GM19023 (cell line): Measurements from ENCODE around the gene JAZF1.

Experiments
- ATAC-seq: cut with Tn5 transposase; IDR thresholded peaks from one replicate; pipeline ENCODE4 v1.9.1; 2021; ENCODE audit warnings: mild to moderate bottlenecking, moderate library complexity; ENCODE audit not compliant: unreplicated experiment

The JAZF1 gene

DNA sequence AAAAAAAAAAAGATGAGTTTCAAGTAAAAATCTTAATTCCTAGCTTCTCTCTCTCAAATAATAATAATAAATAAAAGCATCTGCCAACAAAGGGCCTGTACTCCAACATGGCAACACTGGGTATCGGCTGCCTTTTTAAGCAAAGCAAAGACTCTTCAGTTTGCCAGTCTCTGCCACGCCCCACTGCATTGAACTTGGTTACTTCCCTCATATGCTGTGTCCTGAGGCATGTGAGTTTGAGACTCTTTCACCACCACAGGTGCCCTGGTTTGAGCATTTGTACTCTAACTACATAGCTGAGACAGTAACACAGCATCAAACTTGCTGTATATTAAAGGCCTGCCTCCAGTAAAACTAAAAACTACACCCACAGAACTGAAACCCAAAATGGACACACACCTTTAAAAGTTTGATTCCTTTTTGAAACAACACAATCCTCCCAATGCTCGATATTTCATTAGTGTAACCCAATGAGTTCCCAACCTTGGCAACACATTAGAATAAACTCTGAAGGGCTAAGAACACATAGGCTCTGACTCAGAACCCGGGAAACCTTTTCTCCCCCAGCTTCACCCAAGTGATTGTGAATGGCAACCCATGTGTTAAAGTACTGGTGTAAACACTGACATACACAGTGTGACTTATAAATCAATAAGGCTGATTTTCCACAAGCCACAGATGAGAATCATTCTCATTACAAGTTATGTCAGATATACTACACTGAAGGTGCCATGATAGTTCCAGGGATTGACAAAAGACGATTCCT is 12.0 kb downstream of the JAZF1 start:
- no peak for ATAC-seq

DNA sequence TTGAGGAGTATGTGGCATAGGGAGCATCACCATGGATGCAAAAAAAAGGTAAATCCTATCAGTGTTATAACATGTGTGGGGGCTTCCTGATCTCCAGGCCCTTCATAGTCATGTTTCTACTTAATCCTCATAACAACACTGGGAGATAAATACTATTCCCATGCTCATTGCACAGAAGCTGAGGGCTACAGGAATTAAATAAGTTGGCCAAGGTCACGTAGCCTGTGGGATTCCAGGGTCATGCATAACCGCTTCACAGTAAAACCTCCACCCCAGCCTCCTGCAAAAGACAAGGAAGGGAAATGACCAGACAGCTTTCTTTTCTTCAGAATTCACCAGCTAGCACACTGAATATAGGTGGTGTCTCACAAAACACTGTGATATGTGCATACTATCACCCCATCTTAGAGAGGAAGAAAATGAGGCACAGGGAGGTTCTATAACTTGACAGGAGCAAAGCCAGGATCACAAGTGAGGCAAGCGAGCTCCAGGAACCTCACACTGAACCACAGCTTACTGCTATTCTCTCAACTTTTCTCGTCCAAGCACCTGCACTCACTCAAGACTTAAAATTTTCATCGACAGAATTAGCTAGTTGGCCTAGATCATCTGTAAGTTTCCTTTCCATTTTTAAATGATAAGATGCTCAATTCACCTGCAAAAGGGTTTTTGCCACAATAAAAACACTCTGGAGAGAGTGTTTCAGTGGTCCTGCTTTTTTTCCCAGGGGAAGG is 13.4 kb downstream of the JAZF1 start:
- ATAC-seq = no peak

DNA sequence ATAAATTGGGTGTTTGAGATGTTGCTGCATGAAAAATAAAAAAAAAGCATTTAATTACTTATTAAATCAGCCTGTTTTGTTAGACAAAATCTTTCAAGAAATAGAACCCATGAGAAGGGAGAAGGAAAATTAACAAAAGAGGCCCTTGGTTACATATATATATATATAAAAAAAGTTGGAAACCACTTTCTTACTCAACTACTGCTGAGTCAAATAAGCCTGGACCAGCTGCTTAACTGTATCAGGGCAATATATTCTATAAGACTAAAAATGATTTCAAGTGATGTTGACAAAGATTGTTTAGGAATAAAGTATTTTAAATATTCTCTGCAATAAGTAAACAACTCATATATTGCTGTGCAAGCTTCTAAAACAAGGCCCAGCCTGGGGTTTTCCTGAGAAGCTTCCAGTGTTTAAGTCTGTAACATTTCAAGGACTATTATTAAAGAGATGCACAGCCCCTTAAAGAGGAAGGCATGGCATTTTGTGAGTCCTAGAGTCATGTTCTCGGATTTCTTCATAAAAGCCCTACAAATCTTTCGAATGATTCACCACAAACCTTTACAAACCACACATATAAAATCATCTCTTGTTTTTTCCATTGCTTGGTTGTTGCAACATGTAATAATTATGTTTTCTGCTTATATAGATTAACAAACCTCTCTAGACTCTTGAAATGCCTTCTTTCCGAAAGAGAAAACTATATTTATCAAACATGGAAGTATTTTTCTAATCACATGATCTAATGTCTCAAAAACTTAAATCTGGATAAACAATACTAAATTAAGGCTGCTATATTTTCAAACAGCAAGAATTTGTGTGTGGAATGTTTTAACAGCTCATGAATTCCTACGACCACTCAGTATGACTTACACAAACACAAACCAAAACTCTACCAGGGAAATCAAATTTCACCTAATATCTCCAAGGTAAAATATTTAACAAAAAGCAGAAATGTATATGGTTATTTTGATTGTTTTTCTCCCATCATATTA is 14.3 kb downstream of the JAZF1 start:
- ATAC-seq = no peak

DNA sequence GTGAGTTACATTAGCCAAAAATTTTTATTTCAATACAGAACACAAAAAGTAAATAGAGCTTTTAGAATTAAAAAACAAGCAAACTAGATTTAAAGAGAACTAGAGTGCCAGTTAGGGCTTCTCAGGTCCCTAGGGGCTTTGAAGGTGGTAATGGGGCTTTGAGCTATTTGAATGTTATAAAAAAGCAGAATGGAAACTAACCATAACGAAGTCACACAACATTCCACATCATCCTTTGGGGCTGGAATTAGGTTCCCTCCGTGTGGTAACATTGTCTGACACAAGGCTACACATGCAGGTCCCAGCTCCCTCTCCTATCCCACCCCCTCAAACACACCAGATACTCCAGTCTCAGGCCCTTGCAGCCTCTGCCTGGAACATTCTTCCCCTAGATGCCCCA is 15.3 kb downstream of the JAZF1 start:
- no peak for ATAC-seq

DNA sequence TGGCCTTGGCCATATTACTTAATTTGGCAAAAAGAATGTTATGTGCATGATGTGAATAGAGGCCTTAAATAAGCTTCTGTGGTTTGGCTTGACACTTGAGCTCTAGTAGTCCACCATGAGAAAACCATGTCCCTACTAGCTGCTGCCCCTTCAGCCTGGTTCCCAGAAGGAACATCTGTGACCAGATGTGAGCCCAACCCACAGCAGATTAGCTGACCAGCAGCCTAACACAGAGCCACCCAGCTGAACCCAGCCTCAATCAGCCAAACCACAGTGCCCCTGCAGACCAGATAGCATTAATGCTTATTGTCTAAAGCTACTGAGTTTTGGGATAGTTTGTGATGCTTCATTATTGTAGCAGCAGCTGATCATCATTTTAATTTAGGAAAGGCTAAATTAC is 16.6 kb downstream of the JAZF1 start:
- ATAC-seq = no peak

DNA sequence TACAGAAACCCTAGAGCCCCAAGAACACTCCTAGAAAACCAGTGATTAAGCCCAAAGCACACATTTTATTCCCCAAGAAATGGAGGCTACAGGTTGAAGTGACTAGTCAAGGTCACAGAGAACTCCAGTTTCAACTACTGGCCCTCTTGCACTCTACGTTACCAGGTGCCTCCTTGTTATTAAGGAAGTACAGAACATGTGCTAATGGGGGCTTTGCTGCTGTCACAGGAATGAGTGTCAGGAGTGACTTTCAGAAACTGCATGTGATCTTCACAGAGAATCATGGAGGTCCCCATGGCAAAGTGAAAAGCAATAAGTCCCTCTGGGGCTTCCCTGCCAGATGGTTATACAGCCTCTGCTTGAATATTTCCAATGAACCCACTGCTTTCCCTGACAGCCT is 19.3 kb downstream of the JAZF1 start:
- ATAC-seq = no peak

DNA sequence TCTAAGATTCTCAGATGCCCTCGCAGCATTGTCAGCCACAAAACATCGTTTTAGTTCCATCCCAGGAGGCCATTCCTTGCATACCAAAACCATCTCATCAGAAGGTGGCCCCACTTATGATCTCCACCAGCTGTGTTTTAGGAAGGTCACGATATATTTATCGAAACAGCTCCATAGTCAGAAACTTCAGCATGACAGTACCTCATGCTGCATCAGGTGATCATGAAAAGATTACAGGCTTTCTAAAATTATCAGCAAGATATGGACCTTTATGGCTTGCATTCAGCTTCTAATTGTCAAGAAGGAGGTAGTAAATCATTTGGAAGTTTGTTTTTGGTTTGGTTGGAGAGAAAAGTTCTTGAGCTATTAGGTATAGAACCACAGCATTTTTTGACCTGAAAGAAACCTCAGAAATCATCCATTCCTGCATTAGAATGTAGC is 20.0 kb downstream of the JAZF1 start:
- no peak for ATAC-seq

DNA sequence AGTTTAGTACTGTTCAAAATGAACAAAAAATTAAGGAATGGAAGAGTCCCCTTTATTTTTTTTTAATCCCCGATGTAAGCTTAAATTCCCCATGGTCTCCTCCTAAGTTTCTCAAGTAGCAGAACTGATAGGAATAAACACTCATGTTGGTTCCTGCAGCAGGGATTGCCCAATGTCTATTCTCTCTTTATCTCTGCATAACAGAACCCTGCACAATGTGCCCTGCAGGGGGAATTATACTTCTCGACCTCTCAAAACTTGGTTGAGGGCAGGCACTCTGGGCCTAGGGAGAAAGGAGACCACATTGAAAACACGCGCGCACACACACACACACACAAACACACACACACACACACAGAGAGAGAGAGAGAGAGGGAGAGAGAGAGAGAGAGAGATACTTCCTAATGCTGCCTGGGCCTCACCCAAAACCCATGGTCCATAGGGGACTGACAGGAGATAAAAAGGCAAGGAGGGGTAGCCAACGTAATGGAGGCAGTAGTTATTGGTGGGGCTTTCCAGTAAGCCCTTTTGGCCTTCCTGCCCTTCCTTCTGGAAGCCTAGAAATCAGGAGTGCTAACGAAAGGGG is 22.7 kb downstream of the JAZF1 start:
- no peak for ATAC-seq

DNA sequence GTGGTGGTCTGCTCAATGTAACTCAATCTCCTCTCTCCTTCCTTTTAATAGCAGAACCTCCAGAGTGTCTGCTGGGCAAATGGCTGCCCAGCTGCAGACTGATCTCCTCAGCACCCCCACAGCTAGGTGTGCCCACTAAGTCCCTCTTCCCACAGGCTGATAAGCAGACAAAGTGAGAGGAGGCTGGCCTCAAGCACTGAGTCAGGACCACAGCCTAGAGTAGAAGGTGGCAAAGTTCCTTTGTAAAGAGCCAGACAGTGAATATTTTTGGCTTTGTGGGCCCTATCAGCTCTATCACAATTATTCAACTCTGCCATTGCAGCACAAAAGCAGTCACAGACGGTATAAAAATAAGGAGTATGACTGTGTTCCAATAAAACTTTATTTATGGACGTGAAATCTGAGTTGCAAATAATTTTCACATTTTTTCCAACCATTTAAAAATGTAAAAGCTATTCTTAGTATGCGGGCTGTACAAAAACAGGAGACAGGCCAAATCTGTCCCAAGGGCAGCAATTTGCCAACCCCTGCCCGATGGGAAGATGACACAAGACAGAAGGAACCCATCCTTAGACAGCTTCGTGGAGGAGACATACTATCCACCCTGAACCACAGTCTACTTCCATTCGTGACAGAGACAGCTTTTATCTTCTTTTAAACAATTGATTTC is 23.4 kb downstream of the JAZF1 start:
- ATAC-seq = no peak

DNA sequence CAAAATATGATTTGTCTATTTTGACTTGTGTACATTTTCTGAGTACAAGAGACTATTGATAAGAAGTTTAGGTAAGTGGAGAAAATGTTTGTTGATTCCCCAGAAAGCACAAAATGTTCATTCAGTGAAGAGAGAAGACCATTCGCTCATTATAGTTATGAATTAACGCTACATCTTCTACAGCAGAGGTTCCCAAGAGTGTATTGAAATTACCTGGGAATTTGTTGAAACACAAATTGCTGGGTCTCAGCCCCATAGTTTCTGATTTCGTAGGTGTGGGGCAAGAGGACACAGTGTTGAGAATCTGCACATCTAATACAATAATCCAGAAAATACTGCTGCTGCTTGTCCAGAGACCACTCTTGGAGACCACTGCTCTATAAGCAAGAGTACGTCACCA is 24.2 kb downstream of the JAZF1 start:
- ATAC-seq = no peak

DNA sequence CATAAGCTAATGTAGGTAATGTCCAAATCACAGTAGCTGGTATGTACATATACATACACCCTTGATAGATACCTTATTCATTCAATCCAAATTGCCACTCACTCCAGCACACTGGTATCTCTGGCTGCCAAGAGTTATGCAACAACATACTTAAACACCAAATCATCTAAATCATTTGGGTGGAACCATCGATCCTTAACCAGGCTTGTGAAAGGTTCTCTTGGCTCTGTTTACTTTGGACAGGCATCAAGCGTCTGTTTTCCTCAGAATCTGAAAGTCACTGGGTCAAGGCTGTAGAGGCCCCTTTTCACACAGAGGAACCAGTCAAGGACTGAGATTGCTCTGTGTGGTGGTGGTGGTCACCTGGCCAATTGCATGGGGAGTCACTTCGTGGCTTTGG is 24.6 kb downstream of the JAZF1 start:
- no peak for ATAC-seq

DNA sequence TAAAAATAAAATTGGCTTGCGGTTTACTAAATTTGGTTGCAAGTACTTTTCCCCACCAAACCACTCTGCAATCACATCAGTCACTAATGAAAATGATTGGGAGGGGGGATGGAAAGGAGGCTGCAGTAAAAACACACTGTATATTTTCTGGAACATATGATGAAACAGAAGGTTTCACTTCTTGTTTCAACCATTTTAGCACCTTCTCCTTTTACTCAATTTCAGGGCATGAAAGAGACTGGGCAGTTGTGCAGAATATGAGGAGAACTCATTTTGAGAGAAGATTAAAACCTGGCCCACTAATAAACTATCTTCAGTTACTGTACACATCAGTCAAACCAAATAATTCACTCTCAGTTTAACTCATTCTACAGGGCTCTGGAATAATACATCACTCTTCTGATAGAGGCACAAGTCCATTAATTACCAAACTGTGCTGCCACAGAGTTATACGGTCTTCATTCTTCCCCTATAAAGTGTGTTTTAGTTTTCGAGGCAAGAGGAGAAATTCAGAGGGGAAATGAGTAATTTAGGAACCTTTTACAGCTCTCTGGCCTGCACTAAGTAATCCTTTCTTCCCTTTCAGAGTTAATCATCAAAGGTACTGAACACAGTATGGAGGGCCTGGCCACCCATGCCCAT is 25.5 kb downstream of the JAZF1 start:
- peak; percentile 74 for ATAC-seq

DNA sequence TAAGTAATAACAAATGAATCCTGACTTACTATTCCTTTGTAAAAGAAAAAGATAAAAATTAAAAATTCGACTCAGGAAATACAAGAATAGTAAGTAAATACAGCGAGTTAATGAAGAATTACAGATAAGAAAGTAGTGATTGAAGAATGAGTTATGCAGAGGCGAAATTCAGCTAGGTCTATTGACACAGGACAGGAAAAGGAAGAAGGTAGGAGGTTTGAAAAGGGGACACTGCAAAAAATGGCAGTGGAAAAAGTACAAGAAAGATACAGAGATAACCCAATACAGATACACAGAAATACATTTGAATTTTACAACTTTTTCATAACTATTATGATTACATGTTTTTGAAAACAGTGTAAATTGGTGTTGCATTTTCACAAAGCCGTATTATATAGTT is 28.0 kb downstream of the JAZF1 start:
- ATAC-seq = no peak

DNA sequence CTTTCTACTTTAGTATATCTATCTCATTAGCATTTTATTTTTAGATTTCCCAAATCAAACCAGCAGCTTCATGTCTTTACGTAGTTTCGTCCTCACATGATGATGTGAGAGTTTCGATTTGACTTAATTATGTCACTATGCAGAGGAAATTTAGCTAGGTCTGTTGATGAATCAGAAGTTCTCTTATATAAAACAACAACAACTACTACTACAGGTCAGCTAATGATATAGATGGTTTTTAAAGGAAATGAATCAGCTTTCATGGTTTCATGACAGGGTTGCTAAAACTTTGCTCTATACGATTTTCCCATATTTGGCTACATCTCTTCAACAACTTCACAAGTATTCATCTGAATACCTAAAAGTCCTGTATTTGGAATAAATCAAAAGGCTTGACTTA is 28.6 kb downstream of the JAZF1 start:
- no peak for ATAC-seq

DNA sequence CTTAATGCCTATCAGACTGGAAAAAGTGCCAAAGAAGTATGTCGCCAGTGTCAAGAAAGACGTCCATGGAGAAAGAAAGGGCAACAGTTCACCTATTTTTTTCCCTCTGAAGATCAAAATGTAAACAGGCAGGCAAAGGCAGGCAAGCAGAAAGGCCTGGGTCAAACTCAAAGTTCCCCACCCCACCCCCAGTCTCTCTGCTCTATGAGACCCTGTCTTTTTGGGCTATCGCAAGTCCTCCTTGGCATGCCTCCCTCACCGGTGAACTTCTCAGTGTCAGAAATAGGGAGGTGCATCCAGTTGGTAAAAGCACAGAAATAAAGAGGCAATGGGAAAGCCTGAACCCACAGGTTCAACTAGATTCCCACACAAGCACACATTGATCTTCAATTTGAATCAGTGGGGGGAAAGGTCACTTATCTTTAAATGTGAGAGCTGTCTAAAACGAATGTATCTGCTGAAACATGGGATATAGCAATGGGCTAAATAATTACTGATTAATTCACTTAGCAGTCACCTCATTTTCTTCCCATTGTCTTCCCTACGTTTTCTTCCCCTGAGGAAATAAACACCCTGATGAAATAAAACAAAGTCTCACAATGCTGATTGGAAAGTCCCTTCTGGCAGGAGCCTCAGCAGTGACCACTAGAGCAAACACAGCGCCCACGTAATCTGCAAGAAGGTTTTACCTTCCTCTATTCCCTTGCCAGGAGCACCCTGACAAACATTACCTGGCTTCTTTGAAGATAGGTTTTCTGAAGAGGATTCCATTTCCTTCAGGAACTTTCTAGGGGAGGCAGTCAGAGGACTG is 31.1 kb downstream of the JAZF1 start:
- ATAC-seq = no peak

DNA sequence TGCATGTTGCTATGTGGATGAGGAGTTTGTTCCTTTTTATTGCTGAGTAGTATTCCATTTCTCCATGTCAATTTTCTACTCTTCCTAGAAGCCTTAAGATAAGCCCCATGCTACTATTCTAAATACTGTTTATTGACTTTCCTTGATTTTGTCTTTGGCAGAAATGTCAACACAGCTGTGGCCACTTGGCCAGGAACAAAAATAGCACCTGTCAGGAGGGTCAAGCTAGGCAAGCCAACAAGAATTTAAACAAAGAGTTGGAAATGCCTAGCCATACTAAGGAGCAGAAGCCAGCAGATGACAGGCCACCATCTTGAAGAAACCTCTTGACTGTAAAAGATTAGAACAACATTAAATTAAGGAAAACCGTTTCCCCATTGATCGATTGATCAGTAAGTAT is 34.7 kb downstream of the JAZF1 start:
- ATAC-seq = no peak

DNA sequence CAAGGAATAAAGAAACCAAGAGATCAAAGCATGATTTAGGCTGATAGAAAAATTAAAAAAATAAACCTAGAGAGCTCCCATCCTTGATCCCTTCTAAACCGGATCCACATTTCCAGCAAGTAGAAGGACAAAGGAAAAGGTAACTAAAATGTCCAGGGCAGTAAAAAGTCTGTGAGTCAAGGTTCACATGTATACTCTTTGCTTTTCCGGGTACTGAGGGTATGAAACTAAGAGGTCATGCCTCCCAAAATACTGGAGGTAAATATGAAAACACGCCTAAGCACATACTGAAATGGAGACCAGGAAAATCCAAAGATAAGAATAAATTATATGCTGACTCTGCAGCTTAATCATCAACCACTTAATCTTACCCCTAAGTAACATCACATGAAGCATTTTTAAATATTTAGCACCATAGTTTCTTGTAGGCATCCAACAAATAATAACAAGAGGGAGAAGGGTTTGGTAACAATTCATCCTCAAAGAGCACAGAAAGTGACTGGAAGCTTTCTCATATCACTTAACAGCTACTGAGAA is 35.4 kb downstream of the JAZF1 start:
- ATAC-seq = no peak

DNA sequence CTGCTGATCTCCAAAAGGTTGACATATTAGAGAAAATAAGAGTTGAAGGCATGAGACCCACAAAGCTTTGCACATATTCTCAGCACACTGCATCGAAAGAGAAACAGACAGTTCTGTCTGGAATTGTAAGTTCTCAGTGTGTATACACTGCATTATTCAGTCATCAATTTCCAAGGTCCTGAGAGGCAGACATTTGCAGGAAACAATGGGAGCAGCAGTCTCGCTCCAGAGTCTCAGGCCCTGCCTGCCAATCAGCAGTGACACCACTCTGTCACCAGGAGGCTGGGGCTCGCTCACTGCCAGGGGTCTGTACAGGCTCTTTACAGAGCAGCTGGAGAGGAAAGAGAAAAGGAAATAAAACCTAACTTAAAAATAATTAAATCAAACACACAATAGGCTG is 36.3 kb downstream of the JAZF1 start:
- ATAC-seq = no peak

DNA sequence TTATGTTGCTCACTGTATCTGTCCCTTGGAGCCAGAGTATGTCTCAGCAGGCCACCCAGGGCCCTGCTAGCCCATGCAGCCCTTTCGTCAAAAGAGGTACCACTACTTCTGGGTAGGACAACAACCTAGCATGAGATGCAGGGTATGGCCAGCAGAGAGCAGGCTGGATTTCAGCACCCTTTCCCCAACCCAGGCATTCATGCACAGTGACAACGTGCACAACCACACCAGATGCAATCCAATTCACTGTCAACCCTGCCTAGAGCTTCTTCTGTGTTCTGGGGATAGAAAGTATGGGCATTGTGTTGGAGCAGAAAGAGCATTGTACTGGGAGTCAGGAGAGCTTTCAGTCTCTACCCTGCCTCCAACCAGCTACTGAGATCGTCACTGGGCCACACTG is 37.9 kb downstream of the JAZF1 start:
- ATAC-seq = no peak
